HCT116 (cell line): ENCODE results near the gene GCLC. TPM values are rescaled to one million over a fixed set of nuclear protein-coding genes. Genes with fewer than 3 reads are reported as not detected.
"Not testable (repeated sequence)": the region's sequence is repeated elsewhere in the genome, so short reads cannot be mapped to it uniquely, and the experiment has no call there.

Source experiments
- ATAC-seq: fragments of 200-7000 bp; cut with Tn5 transposase; 2 replicates; pipeline ENCODE4 v1.9.1; 2020; ENCODE audit warnings: mild to moderate bottlenecking, moderate library complexity
- BruUV-seq: library from RNA; stranded (reverse); fragments of 400-500 nt; replicated peaks from 2 replicates; lab custom pipeline; 2021; lab: Mats Ljungman, UMichigan
- CTCF ChIA-PET: fragments of 300-600 bp; sonication (Branson Sonifier 250); formaldehyde crosslinking; loops from one replicate; lab custom pipeline; 2021; ENCODE audit warnings: antibody characterized with exemption; lab: Charles Lee
- POLR2A ChIA-PET: fragments of 300-600, 350-600 bp; sonication (Branson Sonifier 250); formaldehyde crosslinking; loops from one replicate; lab custom pipeline; 2021; ENCODE audit warnings: antibody characterized with exemption; lab: Charles Lee
- RAD21 ChIA-PET, 2 experiments: fragments of 300-600 bp; sonication (Branson Sonifier 250); formaldehyde crosslinking; loops; one replicate each; lab custom pipeline; 2023; ENCODE audit warnings: low total read pairs in 2 of 2; ENCODE audit not compliant: uncharacterized antibody in 2 of 2, unreplicated experiment in 2 of 2, low non-redundant PET in 1 of 2; lab: Charles Lee
- DNase-seq: peaks from one replicate; pipeline ENCODE4 v3.0.0-alpha.2; 2010; ENCODE audit warnings: low read depth, low spot score
- H2AFZ ChIP-seq: fragments of 200-600 bp; shearing (Covaris generic), sonication (generic); 2 replicates; pipeline ENCODE4 v1.6.1; 2017; ENCODE audit warnings: low read depth, mixed run types, mixed read lengths, antibody characterized with exemption, low read length; ENCODE audit not compliant: poor library complexity, severe bottlenecking
- H3K27ac ChIP-seq: 2 replicates; pipeline ENCODE4 v1.5.1; 2012; ENCODE audit warnings: low read depth, low read length
- H3K27me3 ChIP-seq: fragments of 200-600 bp; sonication (generic); 2 replicates; pipeline ENCODE4 v1.6.1; 2016; ENCODE audit warnings: mixed run types, low read length, mixed read lengths; ENCODE audit not compliant: insufficient read depth
- H3K36me3 ChIP-seq, 2 experiments: fragments of 200-500 bp in 1 of 2; fragments of 200-600 bp in 1 of 2; sonication (Bioruptor generic) in 1 of 2; sonication (generic) in 1 of 2; 2 replicates each; pipeline versions ENCODE4 v1.5.1 to v1.6.1; 2014 to 2016; ENCODE audit warnings: low read length in 2 of 2, inconsistent platforms in 1 of 2, mixed read lengths in 1 of 2, mixed run types in 1 of 2; ENCODE audit not compliant: insufficient read depth in 2 of 2, control insufficient read depth in 1 of 2
- H3K4me1 ChIP-seq, 2 experiments: fragments of 200-600 bp in 1 of 2; sonication (generic) in 1 of 2; 2 replicates each; pipeline versions ENCODE4 v1.5.1 to v1.6.1; 2012 to 2017; ENCODE audit warnings: low read length in 2 of 2, inconsistent platforms in 1 of 2, mild to moderate bottlenecking in 1 of 2, mixed read lengths in 1 of 2, mixed run types in 1 of 2, moderate library complexity in 1 of 2; ENCODE audit not compliant: insufficient read depth in 2 of 2, control insufficient read depth in 1 of 2
- H3K4me2 ChIP-seq: fragments of 200-600 bp; sonication (generic); 2 replicates; pipeline ENCODE4 v1.6.1; 2017; ENCODE audit warnings: mixed run types, low read length, mixed read lengths
- H3K4me3 ChIP-seq, 2 experiments: fragments of 200-600 bp in 1 of 2; sonication (generic) in 1 of 2; replicated peaks in 1 of 2; 2 replicates each; pipeline ENCODE4 v1.5.1; 2011 to 2016; ENCODE audit warnings: low read length in 2 of 2, control low read depth in 1 of 2, low read depth in 1 of 2, mild to moderate bottlenecking in 1 of 2, mixed read lengths in 1 of 2, mixed run types in 1 of 2
- H3K79me2 ChIP-seq: fragments of 200-600 bp; sonication (generic); 2 replicates; pipeline ENCODE4 v1.6.1; 2017; ENCODE audit warnings: mild to moderate bottlenecking, mixed run types, low read length, moderate library complexity, mixed read lengths; ENCODE audit not compliant: insufficient read depth
- H3K9ac ChIP-seq: fragments of 200-600 bp; sonication (generic); 2 replicates; pipeline ENCODE4 v1.6.1; 2016; ENCODE audit warnings: low read length, mixed read lengths
- H3K9me2 ChIP-seq: fragments of 200-600 bp; sonication (generic), shearing (Covaris generic); 2 replicates; pipeline ENCODE4 v1.6.1; 2017; ENCODE audit warnings: mixed run types, mild to moderate bottlenecking, moderate library complexity; ENCODE audit not compliant: insufficient read depth
- H3K9me3 ChIP-seq, 2 experiments: fragments of 200-500 bp in 1 of 2; fragments of 200-600 bp in 1 of 2; sonication (Bioruptor generic) in 1 of 2; sonication (generic) in 1 of 2; 2 replicates each; pipeline ENCODE4 v1.6.1; 2014 to 2017; ENCODE audit warnings: low read length in 2 of 2, mixed read lengths in 2 of 2, inconsistent platforms in 1 of 2, low read depth in 1 of 2, mild to moderate bottlenecking in 1 of 2, mixed run types in 1 of 2, moderate library complexity in 1 of 2; ENCODE audit not compliant: control insufficient read depth in 1 of 2, insufficient read depth in 1 of 2
- H4K20me1 ChIP-seq: fragments of 200-600 bp; sonication (generic), shearing (Covaris generic); 2 replicates; pipeline ENCODE4 v1.6.1; 2017; ENCODE audit warnings: mixed run types, mild to moderate bottlenecking, moderate library complexity; ENCODE audit not compliant: insufficient read depth
- ATF3 ChIP-seq: IDR thresholded peaks from 2 replicates; pipeline ENCODE4 v1.6.1; 2012
- CTCF ChIP-seq, 3 experiments: fragments of 200-600 bp in 1 of 3; sonication (generic) in 1 of 3; IDR thresholded peaks in 2 of 3; conservative IDR thresholded peaks in 1 of 3; 2 replicates each; pipeline ENCODE4 v1.5.1; 2012 to 2017; ENCODE audit warnings: low read depth in 2 of 3, low read length in 2 of 3, antibody characterized with exemption in 1 of 3, borderline replicate concordance in 1 of 3, control low read depth in 1 of 3, mild to moderate bottlenecking in 1 of 3, mixed read lengths in 1 of 3, mixed run types in 1 of 3, moderate library complexity in 1 of 3; ENCODE audit not compliant: insufficient read depth in 1 of 3
- ELF1 ChIP-seq: IDR thresholded peaks from 2 replicates; pipeline ENCODE4 v1.6.1; 2012; ENCODE audit warnings: low read depth, borderline replicate concordance
- EZH2 ChIP-seq: fragments of 200-600 bp; sonication (generic); IDR thresholded peaks from 2 replicates; pipeline ENCODE4 v1.6.1; 2017; ENCODE audit warnings: antibody characterized with exemption, mixed run types
- POLR2A ChIP-seq: IDR thresholded peaks from 2 replicates; pipeline ENCODE4 v1.7.0; 2011; ENCODE audit warnings: borderline replicate concordance; ENCODE audit not compliant: insufficient read depth, insufficient read length; ENCODE audit errors: extremely low read depth
- RAD21 ChIP-seq: IDR thresholded peaks from 2 replicates; pipeline ENCODE4 v1.6.1; 2012; ENCODE audit warnings: low read depth, mild to moderate bottlenecking
- SP1 ChIP-seq: IDR thresholded peaks from 2 replicates; pipeline ENCODE4 v1.6.1; 2012; ENCODE audit warnings: low read depth
- TCF7L2 ChIP-seq: IDR thresholded peaks from 2 replicates; pipeline ENCODE4 v1.7.0; 2011; ENCODE audit warnings: borderline replicate concordance, inconsistent platforms; ENCODE audit not compliant: insufficient read depth, insufficient read length; ENCODE audit errors: extremely low read depth
- YY1 ChIP-seq: IDR thresholded peaks from 2 replicates; pipeline ENCODE4 v1.6.1; 2011; ENCODE audit warnings: low read length, low read depth, moderate library complexity, mild to moderate bottlenecking; ENCODE audit not compliant: insufficient replicate concordance; ENCODE audit errors: extremely low read depth
- intact Hi-C: fragments of 100-400 bp; cut with micrococcal nuclease; formaldehyde crosslinking; loops from 2 replicates; pipeline ENCODE4 v1.10.0; 2022
- total RNA-seq: library from RNA; stranded (reverse); gene quantifications from one replicate; pipeline ENCODE4 v1.2.1, GENCODE V29; 2021; ENCODE audit not compliant: unreplicated experiment

The GCLC gene
- total RNA-seq, 1 experiment from 2014 or later = 72.0 TPM

GRCh38 chr6:53480774-53481173 is 64.1 kb downstream of the GCLC start:
- H4K20me1 ChIP-seq, H3K36me3 ChIP-seq, H3K27ac ChIP-seq, H2AFZ ChIP-seq, H3K4me1 ChIP-seq, H3K9me2 ChIP-seq, H3K4me2 ChIP-seq, POLR2A ChIA-PET, H3K4me3 ChIP-seq, DNase-seq, H3K79me2 ChIP-seq, H3K27me3 ChIP-seq, RAD21 ChIA-PET, CTCF ChIA-PET, H3K9ac ChIP-seq, ATAC-seq, H3K9me3 ChIP-seq, BruUV-seq: not testable (repeated sequence)
- intact Hi-C loops = loop anchor here (5.0 to 10.0 kb wide), 2 partner anchors 486 to 1073 kb away; partner anchors contain the start of gene GSTA4

- CTCF ChIA-PET = interaction anchor here (0.8 to 1.6 kb wide), 2 partner anchors 13 to 309 kb away, joined by 3 to 4 read pairs; no protein-coding TSS in a partner anchor
- intact Hi-C loops = loop anchor here (5.0 to 10.0 kb wide), 2 partner anchors 485 to 1073 kb away; partner anchors contain the start of gene GSTA4
Observed at GRCh38 chr6:53479871-53480270, 65.0 kb downstream of the GCLC start.

More at GRCh38 chr6:53479871-53480270, 65.0 kb downstream of the GCLC start:
- H3K27me3 ChIP-seq = 0 out of 2 replicates have a peak, but pooled peaks cover 4% of the 10 kb centered on the region
- DNase-seq (no peak), ATAC-seq (no peak)
- no peak overlapping the region for H3K4me3 ChIP-seq
- BruUV-seq = no TSS peak
- H3K36me3 ChIP-seq = no peaks in the 10 kb centered on the region
- no peaks in the 10 kb centered on the region for H4K20me1 ChIP-seq
- peaks cover 0 to 3% of the 10 kb centered on the region in 2 experiments; a peak in 1 of 4 replicates for H3K4me1 ChIP-seq
- H3K9me2 ChIP-seq = no peaks in the 10 kb centered on the region; the same call in 1 of the 2 replicates
- no peak overlapping the region for H3K27ac ChIP-seq
- no peak for TF ChIP-seq ATF3
- no peak for TF ChIP-seq TCF7L2
- TF ChIP-seq ELF1 = no peak
- no peak for TF ChIP-seq YY1
- TF ChIP-seq SP1 = no peak
- TF ChIP-seq RAD21 = no peak
- TF ChIP-seq EZH2 = no peak
- TF ChIP-seq POLR2A = no peak
- no peak for TF ChIP-seq CTCF (IDR thresholded peaks at IDR 0.05 in 2 of 3, conservative IDR thresholded peaks at IDR 0.05 in 1 of 3; ENCODE audit: borderline replicate concordance in 1 of 3, insufficient read depth in 1 of 3, low read depth in 2 of 3, low read length in 2 of 3)
- RAD21 ChIA-PET = no interaction called here
- H2AFZ ChIP-seq = no peak overlapping the region
- no peaks in the 10 kb centered on the region for H3K79me2 ChIP-seq
- POLR2A ChIA-PET = no interaction called here
- no peak overlapping the region for H3K9ac ChIP-seq
- no peaks in the 10 kb centered on the region for H3K9me3 ChIP-seq
- H3K4me2 ChIP-seq = no peak overlapping the region
